NB4 (cell line): ENCODE data around the gene NR3C2.

Experiments
- DNase-seq: peaks from one replicate; pipeline ENCODE4 v3.0.0; 2010; ENCODE audit warnings: low read depth
- H3K4me3 ChIP-seq: one replicate; pipeline ENCODE4 v1.5.1; 2011; ENCODE audit warnings: mild to moderate bottlenecking, low read depth, low read length, moderate library complexity
- MYC ChIP-seq: IDR thresholded peaks from 2 replicates; pipeline ENCODE4 v1.6.1; 2011; ENCODE audit warnings: low read depth, low read length
- POLR2A ChIP-seq: IDR thresholded peaks from 2 replicates; pipeline ENCODE4 v1.6.1; 2011; ENCODE audit warnings: mild to moderate bottlenecking; ENCODE audit not compliant: insufficient read length; ENCODE audit errors: extremely low read depth
- TF ChIP-seq, protein P1 (sequence below): IDR thresholded peaks from 2 replicates; pipeline ENCODE4 v1.6.1; 2011; ENCODE audit warnings: low read depth, low read length
- TF ChIP-seq, protein P2 (sequence below): IDR thresholded peaks from one replicate; pipeline ENCODE4 v1.5.1; 2012; ENCODE audit warnings: low read depth, low read length

NR3C2 gene

DNA sequence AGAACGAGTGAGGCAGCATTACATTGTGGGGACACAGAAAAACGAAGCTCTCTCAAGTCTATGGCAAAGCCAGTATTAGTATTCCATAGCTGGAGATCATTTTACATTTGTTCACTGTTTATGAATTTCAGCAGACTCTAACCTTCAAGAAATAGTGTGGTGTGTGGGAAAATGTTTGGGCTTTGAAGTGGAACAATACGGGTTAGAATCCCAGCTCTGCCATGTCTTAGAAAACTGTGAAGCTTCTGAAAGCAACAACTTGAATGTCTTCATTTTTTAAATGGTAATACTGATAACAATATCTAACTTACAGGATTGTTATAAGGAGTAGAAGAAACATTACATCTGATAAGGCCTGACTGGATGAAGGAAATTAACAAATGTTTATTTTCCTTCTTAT is 217.7 kb downstream of the NR3C2 start:
- TF ChIP-seq, protein P1, sequence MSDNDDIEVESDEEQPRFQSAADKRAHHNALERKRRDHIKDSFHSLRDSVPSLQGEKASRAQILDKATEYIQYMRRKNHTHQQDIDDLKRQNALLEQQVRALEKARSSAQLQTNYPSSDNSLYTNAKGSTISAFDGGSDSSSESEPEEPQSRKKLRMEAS, result no peak
- TF ChIP-seq MYC (no peak), POLR2A (no peak)
- TF ChIP-seq, protein P2, sequence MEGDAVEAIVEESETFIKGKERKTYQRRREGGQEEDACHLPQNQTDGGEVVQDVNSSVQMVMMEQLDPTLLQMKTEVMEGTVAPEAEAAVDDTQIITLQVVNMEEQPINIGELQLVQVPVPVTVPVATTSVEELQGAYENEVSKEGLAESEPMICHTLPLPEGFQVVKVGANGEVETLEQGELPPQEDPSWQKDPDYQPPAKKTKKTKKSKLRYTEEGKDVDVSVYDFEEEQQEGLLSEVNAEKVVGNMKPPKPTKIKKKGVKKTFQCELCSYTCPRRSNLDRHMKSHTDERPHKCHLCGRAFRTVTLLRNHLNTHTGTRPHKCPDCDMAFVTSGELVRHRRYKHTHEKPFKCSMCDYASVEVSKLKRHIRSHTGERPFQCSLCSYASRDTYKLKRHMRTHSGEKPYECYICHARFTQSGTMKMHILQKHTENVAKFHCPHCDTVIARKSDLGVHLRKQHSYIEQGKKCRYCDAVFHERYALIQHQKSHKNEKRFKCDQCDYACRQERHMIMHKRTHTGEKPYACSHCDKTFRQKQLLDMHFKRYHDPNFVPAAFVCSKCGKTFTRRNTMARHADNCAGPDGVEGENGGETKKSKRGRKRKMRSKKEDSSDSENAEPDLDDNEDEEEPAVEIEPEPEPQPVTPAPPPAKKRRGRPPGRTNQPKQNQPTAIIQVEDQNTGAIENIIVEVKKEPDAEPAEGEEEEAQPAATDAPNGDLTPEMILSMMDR, result no peak
- H3K4me3 ChIP-seq, result no peak overlapping the region
- DNase-seq, result no peak

DNA sequence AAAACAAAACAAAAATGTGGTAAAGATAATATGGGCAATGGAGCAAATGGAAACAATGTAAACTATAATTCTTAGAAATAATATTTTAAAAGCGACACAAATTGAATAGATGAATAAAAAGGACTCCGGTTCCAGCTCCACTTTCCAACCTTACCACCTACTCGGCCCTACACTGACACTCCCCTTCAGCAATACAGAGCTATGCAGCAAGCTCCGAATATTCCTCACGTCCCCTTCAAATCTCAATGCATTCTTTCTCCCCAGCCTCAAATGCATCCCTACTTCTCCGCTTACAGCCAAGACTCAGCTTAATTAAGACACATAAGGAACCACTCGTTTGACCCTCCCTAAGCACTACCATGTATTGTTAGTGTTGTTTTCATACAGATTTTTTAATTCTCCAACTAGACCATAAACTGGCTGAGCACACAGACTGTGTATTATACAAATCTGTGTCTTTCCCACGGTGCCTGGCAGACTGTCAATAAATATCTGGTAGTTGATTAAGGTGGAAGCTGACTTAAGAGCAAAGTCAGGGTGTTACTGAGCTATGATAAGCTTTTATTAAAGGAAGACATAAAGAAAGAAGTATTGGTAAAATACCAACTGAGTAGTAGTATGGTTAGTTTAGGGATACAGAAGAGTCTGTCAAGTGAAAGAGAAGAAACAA is 219.1 kb downstream of the NR3C2 start:
- DNase-seq, result no peak
- TF ChIP-seq POLR2A, result no peak
- TF ChIP-seq, protein P1, result no peak
- TF ChIP-seq, protein P2, result no peak
- TF ChIP-seq MYC, result no peak
- no peak overlapping the region for H3K4me3 ChIP-seq

DNA sequence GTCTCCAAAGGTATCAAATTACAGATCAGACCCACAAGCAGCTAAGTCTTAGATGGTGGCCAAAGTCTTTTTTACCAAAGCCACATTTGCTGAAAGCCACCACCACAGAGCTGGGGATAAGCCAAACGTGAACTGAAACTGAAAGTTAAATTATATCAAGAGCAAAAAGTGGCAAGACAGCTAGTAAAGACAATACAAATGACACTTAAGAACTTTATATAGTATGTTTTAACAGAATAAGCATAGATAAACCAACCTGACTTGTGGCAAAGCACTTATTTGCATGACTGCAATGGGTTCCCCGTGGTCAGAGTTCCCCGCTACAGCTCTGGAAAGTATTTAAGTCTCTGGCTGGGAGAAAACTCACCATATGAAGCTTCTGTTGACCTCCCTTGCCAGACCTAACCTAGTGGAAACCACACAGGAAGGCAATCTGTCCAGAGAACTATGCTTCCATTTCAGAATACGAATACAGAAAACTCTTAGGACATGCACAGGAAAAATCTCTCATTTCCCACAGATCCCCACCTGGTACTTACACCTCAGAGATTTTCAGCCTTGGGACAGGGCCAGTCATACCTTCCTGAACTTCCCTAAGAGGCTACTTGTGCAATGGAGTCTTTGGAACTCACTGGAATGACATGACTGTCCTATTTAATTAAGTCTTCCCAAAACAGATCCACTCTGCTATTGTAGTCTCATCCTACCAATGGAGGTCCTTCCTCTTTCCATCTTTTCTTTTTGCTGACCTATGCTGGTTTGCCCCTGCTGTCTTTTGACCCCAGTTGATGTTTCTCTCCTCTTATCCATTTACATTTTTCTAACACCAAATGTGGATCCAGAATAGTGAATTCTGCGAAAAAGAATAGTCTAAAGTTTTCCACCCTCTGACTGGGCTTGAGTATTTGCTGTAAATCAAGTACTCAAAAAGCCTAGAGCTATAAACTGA is 225.1 kb downstream of the NR3C2 start:
- DNase-seq, result no peak
- no peak overlapping the region for H3K4me3 ChIP-seq
- TF ChIP-seq POLR2A (no peak), MYC (no peak)
- TF ChIP-seq, protein P2, result no peak
- TF ChIP-seq, protein P1, result no peak

DNA sequence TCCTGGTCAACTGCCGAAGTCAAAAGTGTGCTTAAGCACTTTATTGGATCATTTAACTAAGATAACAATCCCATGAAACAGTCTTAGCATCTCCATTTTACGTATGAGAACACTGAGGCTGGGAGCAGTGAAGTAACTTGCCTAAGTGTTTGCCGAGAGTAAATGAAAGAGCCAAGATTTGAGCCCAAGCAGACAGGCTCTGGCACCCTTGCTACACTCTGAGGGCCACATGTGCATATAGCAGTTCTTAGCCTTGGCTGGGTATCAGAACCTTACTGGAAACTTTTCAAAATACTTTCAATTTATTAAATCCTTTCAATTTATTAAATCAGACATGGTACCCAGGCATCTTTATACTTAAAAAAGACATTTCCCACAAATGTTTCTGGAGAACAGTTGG is 225.9 kb downstream of the NR3C2 start:
- TF ChIP-seq, protein P2, result no peak
- TF ChIP-seq, protein P1, result no peak
- no peak overlapping the region for H3K4me3 ChIP-seq
- DNase-seq, result no peak

DNA sequence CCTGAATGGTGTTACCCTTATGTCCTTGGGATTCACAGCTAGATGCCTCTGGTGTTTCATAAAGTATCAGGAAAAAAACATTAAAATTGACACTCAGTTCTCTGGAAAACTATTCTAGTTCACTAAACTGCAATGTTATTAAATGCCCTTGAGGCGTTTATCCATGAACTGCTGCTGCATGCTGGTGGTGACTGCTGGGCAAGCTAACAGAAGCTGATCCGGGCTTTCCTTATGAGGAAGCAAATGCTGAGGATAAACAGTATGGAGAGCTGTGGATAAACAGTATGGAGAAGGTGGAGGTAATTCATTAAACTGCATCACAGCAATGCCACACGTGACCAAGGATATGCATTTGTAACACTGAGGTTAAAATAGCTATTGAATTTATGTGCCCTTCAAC is 227.0 kb downstream of the NR3C2 start:
- TF ChIP-seq, protein P1, result no peak
- TF ChIP-seq, protein P2, result no peak
- TF ChIP-seq MYC, result no peak
- no peak for TF ChIP-seq POLR2A
- DNase-seq, result no peak
- no peak overlapping the region for H3K4me3 ChIP-seq
